Measurements from ENCODE around the gene METTL17. TPM values are rescaled to one million over a fixed set of nuclear protein-coding genes. Genes with fewer than 3 reads are reported as not detected.

The METTL17 gene
- total and polyA plus RNA-seq, 2 donors (not counting 3 experiments of a cell fraction or from before 2014, with no cell fraction given): 60.6 to 90.6 TPM

DNA sequence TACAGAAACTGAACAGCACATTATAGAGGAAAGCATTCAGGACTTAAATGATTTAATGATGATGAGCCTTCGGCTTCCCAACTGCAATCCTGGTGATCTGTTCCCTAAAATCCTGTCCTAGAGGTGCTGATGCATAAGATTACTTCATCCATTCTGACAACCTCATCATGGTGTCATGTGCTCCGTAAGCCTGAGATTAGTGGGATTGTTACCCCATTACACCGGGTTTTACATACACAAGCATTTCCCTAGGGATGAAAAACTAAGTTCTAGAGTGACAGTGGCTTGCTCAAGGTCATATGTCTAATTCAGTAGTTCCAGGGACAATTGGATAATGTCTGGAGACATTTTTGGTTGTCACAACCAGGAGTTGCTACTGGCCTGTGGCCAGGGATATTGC is 47.4 kb downstream of the METTL17 start:
- Histone ChIP-seq H3K36me3 (ENCODE audit: control insufficient read depth in 2 of 2, extremely low read depth in 1 of 2, insufficient read depth in 2 of 2, low read length in 2 of 2) (no peaks in the 10 kb centered on the region), H3K9me1 (replicated peaks; ENCODE audit: control insufficient read depth, extremely low read depth, insufficient read depth, low read length) (no peaks in the 10 kb centered on the region), H3K4me1 (ENCODE audit: control insufficient read depth, extremely low read depth, insufficient read depth, low read length) (peaks cover 4% of the 10 kb centered on the region), H3K4me3 (replicated peaks in 1 of 3; ENCODE audit: insufficient read depth in 1 of 3, low read depth in 1 of 3, low read length in 3 of 3) (no peak overlapping the region), H3K9me3 (replicated peaks; ENCODE audit: control insufficient read depth, insufficient read depth, low read length) (no peaks in the 10 kb centered on the region), H3K27me3 (ENCODE audit: control insufficient read depth in 2 of 2, insufficient read depth in 2 of 2, low read length in 2 of 2) (peaks cover 13 to 18% of the 10 kb centered on the region in 2 experiments), H3K27ac (ENCODE audit: insufficient read depth, low read depth, low read length) (no peak overlapping the region), H3K9ac (replicated peaks; ENCODE audit: extremely low read depth, insufficient read depth, low read length) (no peak overlapping the region), H3K79me2 (ENCODE audit: control insufficient read depth, insufficient read depth, low read length) (no peaks in the 10 kb centered on the region), H4K20me1 (replicated peaks; ENCODE audit: control insufficient read depth, extremely low read depth, insufficient read depth, low read length) (no peaks in the 10 kb centered on the region), H3K4me2 (ENCODE audit: insufficient read depth, low read length) (no peak overlapping the region), H2AFZ (ENCODE audit: low read depth, low read length) (no peak overlapping the region)
- ChIA-PET CTCF (interaction anchor here (10.1 kb wide), 1 partner anchor 24 kb away, joined by 86 read pairs; no protein-coding TSS in a partner anchor), POLR2A (interaction anchor here (0.6 kb wide), 1 partner anchor 76 kb away, joined by 6 read pairs; no protein-coding TSS in a partner anchor)
- DNase-seq (ENCODE audit: low read depth, low spot score) (no peak), FAIRE-seq (no peak)
- intact Hi-C loops (cut with micrococcal nuclease): no loop called here
- TF ChIP-seq EZH2 (IDR thresholded peaks at IDR 0.05; ENCODE audit: borderline replicate concordance, low read depth, low read length, severe bottlenecking) (no peak), POLR2AphosphoS5 (IDR thresholded peaks at IDR 0.05; ENCODE audit: insufficient read depth, low read depth, low read length) (no peak), FOS (IDR thresholded peaks at IDR 0.05; ENCODE audit: borderline replicate concordance, insufficient read depth, low read length) (no peak), JUN (IDR thresholded peaks at IDR 0.05; ENCODE audit: borderline replicate concordance, insufficient read depth, insufficient read length, low read depth) (no peak), GATA2 (IDR thresholded peaks at IDR 0.05; ENCODE audit: insufficient read depth, insufficient read length, low read depth, low read length) (no peak), MAX (IDR thresholded peaks at IDR 0.05; ENCODE audit: insufficient read depth, insufficient read length) (no peak), POLR2A (IDR thresholded peaks at IDR 0.05; ENCODE audit: low read depth, low read length) (no peak), MYC (IDR thresholded peaks at IDR 0.05; ENCODE audit: low read depth, low read length) (no peak)
- TF ChIP-seq, protein P1, sequence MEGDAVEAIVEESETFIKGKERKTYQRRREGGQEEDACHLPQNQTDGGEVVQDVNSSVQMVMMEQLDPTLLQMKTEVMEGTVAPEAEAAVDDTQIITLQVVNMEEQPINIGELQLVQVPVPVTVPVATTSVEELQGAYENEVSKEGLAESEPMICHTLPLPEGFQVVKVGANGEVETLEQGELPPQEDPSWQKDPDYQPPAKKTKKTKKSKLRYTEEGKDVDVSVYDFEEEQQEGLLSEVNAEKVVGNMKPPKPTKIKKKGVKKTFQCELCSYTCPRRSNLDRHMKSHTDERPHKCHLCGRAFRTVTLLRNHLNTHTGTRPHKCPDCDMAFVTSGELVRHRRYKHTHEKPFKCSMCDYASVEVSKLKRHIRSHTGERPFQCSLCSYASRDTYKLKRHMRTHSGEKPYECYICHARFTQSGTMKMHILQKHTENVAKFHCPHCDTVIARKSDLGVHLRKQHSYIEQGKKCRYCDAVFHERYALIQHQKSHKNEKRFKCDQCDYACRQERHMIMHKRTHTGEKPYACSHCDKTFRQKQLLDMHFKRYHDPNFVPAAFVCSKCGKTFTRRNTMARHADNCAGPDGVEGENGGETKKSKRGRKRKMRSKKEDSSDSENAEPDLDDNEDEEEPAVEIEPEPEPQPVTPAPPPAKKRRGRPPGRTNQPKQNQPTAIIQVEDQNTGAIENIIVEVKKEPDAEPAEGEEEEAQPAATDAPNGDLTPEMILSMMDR (IDR thresholded peaks at IDR 0.05; ENCODE audit: extremely low read depth in 1 of 2, insufficient read depth in 1 of 2, low read depth in 1 of 2, low read length in 2 of 2): no peak
- BruUV-seq (replicated peaks): no TSS peak
- dilution Hi-C loops (cut with MboI; ENCODE audit: extremely low pct_ligation_motif_present, low sequenced_read_pairs): no loop called here

Data from endothelial cell of umbilical vein (primary cell).